ENCODE results near the gene RFX8. TPM values are rescaled to one million over a fixed set of nuclear protein-coding genes. Genes with fewer than 3 reads are reported as not detected.

The RFX8 gene
- total RNA-seq, 1 donor from 2014 or later, result 0.65 TPM

- H3K4me1 Mint-ChIP-seq, result no peaks in the 10 kb centered on the region
- no peak overlapping the region for H3K4me3 Mint-ChIP-seq
- peaks cover 20% of the 10 kb centered on the region for H3K27me3 Mint-ChIP-seq (ENCODE audit: low read depth)
- H3K36me3 Mint-ChIP-seq, result no peaks in the 10 kb centered on the region
- TF ChIP-seq CTCF (IDR thresholded peaks at IDR 0.05; ENCODE audit: unreplicated experiment), result no peak
- H3K27ac Mint-ChIP-seq, result no peak overlapping the region
- no peaks in the 10 kb centered on the region for H3K9me3 Mint-ChIP-seq
- no peak for DNase-seq (ENCODE audit: low spot score in 2 of 2, unreplicated experiment in 2 of 2)
These were observed 95.8 kb downstream of the RFX8 start for GRCh38 chr2:101379091-101379490.

GRCh38 chr2:101375653-101376052, 99.3 kb downstream of the RFX8 start:
- H3K27ac Mint-ChIP-seq, result no peak overlapping the region
- peaks cover 6% of the 10 kb centered on the region for H3K9me3 Mint-ChIP-seq
- peaks cover 2% of the 10 kb centered on the region for H3K27me3 Mint-ChIP-seq (ENCODE audit: low read depth)
- H3K36me3 Mint-ChIP-seq, result no peaks in the 10 kb centered on the region
- H3K4me1 Mint-ChIP-seq, result peaks cover 3% of the 10 kb centered on the region
- TF ChIP-seq CTCF (IDR thresholded peaks at IDR 0.05; ENCODE audit: unreplicated experiment), result no peak
- DNase-seq (ENCODE audit: low spot score in 2 of 2, unreplicated experiment in 2 of 2), result no peak
- H3K4me3 Mint-ChIP-seq, result no peak overlapping the region

- Mint-ChIP-seq H3K27me3 (ENCODE audit: low read depth) (no peaks in the 10 kb centered on the region), H3K4me3 (no peak overlapping the region), H3K36me3 (no peaks in the 10 kb centered on the region), H3K27ac (no peak overlapping the region), H3K4me1 (peaks cover 3% of the 10 kb centered on the region), H3K9me3 (peaks cover 6% of the 10 kb centered on the region)
- DNase-seq (ENCODE audit: low spot score in 2 of 2, unreplicated experiment in 2 of 2), result no peak
- no peak for TF ChIP-seq CTCF (IDR thresholded peaks at IDR 0.05; ENCODE audit: unreplicated experiment)
These were observed 99.9 kb downstream of the RFX8 start for GRCh38 chr2:101374821-101375561.

GRCh38 chr2:101372792-101373191, 102.1 kb downstream of the RFX8 start:
- no peaks in the 10 kb centered on the region for H3K27me3 Mint-ChIP-seq (ENCODE audit: low read depth)
- no peaks in the 10 kb centered on the region for H3K36me3 Mint-ChIP-seq
- H3K27ac Mint-ChIP-seq, result no peak overlapping the region
- H3K4me3 Mint-ChIP-seq, result no peak overlapping the region
- no peak for TF ChIP-seq CTCF (IDR thresholded peaks at IDR 0.05; ENCODE audit: unreplicated experiment)
- H3K4me1 Mint-ChIP-seq, result peaks cover 3% of the 10 kb centered on the region
- DNase-seq (ENCODE audit: low spot score in 2 of 2, unreplicated experiment in 2 of 2), result no peak
- H3K9me3 Mint-ChIP-seq, result peaks cover 6% of the 10 kb centered on the region

GRCh38 chr2:101371636-101372035, 103.3 kb downstream of the RFX8 start:
- H3K36me3 Mint-ChIP-seq, result no peaks in the 10 kb centered on the region
- TF ChIP-seq CTCF (IDR thresholded peaks at IDR 0.05; ENCODE audit: unreplicated experiment), result no peak
- H3K27me3 Mint-ChIP-seq (ENCODE audit: low read depth), result no peaks in the 10 kb centered on the region
- H3K4me3 Mint-ChIP-seq, result no peak overlapping the region
- peaks cover 3% of the 10 kb centered on the region for H3K4me1 Mint-ChIP-seq
- H3K9me3 Mint-ChIP-seq, result peaks cover 6% of the 10 kb centered on the region
- no peak for DNase-seq (ENCODE audit: low spot score in 2 of 2, unreplicated experiment in 2 of 2)
- no peak overlapping the region for H3K27ac Mint-ChIP-seq

Measured in mesothelial cell of epicardium (in vitro differentiated cells).